HG03064 (cell line): ENCODE results near the gene CHN2.

ENCODE experiments used
- ATAC-seq: cut with Tn5 transposase; IDR thresholded peaks from one replicate; pipeline ENCODE4 v1.9.1; 2021; ENCODE audit warnings: low read depth; ENCODE audit not compliant: unreplicated experiment

Gene CHN2

DNA sequence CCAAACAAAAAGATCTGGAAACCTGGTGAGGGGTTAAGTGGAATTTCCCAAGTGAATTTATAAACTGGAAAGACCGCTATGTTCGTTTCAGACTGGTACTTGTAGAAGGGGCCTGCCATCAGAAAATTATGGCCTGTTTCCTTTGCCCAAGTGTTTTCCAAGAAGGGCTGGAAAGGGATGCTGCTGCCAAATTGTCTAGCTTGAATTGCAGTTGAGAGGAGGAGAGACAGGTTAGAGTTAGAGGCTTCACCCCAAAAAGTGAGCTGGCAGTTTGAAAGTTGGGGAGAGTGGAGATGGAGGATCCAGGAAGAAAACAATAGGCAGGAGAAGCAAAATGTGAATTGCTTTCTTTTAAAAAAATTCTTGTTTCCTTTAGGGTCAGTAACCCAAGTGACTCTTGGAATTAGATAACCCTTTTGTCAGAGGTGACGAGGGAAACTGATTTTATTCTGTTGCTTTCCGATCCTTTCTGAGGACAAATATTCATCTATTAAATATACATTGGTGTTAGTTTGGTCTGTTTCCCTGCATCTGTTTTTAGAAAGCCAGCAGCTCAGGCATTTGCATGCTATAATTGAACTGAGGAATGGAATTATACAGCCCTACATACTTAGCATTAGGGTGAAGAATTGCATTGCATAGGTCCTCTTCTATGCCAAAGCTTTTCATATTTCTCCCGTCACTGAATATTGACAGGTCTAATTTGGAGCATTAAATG, 286.5 kb downstream of the CHN2 start:
- ATAC-seq: no peak

GRCh38 chr7:29482056-29482455, 287.5 kb downstream of the CHN2 start:
- no peak for ATAC-seq

- no peak for ATAC-seq
Observed at GRCh38 chr7:29483219-29484104, 288.9 kb downstream of the CHN2 start.

- ATAC-seq: no peak
Observed at GRCh38 chr7:29484280-29484679, 289.7 kb downstream of the CHN2 start.

DNA sequence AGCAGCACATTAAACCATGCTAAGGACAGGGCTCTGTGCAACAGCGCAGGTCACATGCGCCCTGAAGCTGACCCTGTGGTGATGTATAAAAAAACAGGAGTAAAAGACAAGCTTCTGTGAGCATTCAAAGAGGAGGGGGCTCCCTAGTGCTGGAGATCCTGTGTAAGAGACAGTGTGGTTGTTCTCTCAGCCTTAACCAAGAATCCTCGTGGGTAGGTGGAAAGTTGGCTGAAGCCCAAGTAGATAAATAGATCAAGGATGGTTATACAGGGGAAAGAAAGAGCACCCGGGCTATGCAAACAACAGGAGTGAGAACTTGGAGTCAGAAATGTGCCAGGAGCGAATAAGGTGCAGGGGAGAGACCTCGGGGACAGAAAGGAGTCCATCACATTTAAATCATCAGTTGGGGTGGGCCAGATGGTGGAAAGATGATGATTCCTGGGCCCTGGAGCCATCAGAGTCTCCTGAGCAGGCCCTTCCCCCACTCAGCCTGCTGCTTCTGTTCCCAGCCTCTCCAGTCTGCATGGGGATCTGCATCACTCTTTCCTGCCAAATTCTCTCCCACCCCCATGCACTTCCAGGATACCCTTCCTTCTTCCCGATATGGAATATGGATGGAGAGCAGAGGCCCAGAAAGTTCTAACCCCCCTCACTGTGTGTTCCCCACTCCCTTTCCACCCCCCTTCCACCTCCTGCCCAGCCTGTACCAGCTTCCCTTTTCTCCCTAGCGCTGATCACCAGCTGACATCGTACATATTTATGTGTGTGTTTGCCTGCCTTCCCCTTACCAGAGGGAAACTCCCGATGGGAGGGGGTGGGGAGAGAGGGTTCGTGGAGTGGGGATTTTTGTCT, 291.0 kb downstream of the CHN2 start:
- ATAC-seq: no peak

DNA sequence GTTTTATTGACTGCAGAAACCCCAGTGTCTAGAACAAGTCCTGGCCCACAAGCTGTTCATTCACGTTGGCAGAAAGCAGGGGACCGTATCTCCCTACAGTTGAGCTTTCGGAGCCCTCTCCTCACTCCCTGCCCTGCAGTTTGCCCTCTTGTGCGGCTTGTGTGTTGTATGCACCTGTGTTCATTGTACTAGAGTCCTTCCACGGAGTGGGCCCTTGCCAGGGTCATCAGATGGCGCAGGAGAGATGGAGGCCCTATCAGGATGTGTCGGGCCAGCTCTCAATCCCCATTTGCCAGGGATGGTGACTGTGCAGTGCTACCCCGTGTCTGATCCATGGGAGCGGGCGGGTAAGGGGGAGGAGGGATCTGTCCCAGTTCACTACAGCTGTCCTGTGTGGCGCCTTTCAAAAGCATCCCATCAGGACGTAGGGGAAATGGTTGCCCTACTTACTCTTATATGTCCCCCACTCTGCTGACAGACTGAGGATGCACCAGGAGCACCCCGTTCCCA, 291.7 kb downstream of the CHN2 start:
- no peak for ATAC-seq

- ATAC-seq: no peak
Observed at GRCh38 chr7:29487424-29487823, 292.8 kb downstream of the CHN2 start.

DNA sequence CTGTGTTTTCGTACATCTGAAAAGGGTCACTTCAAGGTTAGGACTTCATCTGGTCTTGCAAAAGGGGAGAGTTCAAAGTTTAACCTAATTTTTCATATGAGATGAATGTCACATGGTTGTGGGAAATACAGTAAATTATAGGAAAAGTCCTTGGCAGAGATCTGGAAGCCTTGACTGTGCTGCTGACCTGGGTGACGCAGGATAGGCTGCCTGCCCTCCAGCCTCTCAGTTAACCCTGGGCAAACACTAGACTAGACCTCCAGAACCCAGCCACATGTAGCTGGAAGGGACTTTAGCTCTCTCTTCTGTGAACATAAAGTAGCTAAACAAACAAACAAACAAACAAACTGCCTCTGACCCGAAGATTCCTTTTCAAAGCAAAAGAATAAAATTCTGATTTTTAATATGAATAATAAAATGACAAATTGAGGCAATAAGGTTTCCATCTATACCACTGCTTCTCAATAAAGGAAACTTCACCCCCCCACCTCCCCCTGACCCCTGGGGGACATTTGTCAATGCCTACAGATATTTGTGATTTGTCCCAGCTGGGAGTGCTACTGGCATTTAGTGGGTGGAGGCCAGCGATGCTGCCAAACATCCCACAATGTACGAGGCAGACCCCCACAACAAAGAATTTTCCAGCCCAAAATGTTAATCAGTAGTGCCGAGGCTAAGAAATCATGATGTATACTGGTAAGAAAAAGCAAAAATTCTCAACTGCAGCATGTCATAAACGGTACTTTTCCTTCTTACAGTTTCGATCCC, 293.8 kb downstream of the CHN2 start:
- no peak for ATAC-seq

- ATAC-seq: no peak
Observed at GRCh38 chr7:29488977-29489376, 294.4 kb downstream of the CHN2 start.

- no peak for ATAC-seq
Observed at GRCh38 chr7:29490094-29490607, 295.6 kb downstream of the CHN2 start.

DNA sequence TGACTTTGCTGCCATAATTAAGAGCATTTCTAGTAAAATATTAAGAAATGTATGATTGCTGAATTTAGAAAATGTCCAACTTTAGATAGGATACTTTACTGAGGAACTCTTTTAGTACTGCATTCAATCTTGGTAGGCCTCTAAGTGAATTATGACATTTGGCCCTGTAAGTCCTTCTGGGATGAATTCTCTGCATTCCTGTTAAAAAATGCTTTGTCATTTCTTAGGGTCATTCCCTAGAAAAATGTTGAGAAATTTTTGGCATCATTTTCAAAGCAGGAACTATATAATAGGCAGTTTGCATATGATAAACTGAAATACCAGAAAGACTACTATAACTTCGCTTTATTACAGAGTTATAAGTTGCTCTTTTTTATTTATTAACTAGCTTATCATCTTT, 299.8 kb downstream of the CHN2 start:
- ATAC-seq: no peak

GRCh38 chr7:29495653-29496052, 301.1 kb downstream of the CHN2 start:
- no peak for ATAC-seq

- no peak for ATAC-seq
Observed at GRCh38 chr7:29496355-29497020, 301.9 kb downstream of the CHN2 start.

GRCh38 chr7:29499932-29500331, 305.4 kb downstream of the CHN2 start:
- no peak for ATAC-seq

DNA sequence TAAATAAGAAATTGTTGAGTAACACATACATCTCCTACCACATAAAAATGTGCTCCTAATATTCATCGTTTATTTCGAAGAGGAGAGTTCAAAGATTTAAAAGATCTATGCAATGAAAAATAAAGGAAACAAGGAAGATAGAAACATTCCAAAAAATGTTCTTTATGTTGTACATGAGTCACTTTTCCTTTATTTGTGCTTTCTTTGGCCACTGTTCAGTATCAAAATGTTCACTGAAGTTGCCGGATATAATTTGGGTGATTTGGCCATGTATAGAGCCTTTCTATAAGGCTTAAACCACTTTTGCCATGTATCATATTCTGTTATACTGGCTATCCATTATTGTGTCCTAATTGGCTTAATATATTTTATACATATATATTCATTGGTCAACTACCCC, 306.1 kb downstream of the CHN2 start:
- no peak for ATAC-seq

GRCh38 chr7:29502133-29502532, 307.6 kb downstream of the CHN2 start:
- no peak for ATAC-seq

DNA sequence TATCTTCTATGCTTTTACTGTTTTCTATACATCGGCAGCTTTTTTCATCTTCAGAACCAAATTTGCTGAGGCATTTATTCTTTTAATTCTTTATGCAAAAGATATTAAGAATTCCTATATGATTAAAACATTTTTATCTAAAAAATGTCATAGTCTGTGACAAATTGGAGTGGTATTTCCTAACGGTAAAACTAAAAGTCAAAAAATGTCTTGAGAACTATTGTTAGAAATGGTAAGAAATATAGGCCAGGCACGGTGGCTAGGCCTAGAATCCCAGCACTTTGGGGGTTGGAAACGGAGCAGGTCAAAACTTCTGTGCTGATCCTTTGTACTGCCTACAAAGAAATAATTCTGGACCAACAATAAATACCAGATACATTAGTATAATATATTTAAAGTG, 311.4 kb downstream of the CHN2 start:
- ATAC-seq: no peak

DNA sequence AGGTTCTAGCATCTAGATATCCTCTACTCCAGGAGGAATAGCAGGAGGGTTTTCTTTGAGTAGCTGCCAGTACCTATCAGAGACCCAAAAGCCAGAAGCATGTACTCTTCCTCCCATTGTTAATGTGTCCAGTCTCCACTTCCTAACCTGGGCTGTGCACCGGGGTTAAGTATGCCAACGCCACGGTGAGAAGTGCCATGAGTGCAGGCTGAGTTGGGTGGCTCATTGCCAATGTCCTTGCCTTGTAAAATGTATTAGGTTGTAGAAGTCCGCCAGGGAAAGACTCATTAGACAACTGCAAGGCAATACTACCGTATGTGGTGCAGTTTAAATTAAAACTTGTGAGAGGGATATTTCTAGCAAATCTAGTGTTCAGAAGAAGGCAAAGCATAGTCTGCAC, 314.0 kb downstream of the CHN2 start:
- ATAC-seq: no peak

DNA sequence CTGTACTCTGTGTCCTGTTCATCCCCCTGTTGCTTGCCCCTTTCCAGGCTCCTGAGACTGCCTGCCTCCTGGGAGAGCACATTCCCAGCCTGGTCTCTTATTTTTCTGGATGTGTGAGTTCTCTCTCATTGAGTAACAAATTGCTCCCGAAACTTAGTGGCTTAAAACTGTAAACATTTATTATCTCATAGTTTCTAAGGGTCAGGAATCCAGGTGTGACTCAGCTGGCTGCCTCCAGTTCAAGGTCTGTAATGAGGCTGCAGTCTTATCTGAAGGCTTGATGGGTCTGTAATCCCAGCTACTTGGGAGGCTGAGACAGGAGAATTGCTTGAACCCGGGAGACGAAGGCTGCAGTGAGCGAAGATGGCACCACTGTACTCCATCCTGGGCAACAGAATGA, 315.5 kb downstream of the CHN2 start:
- ATAC-seq: no peak
